GM04504 (cell line): ENCODE measurements around the gene SMIM21.

ENCODE experiments used
- DNase-seq: peaks from one replicate; pipeline ENCODE4 v3.0.0-alpha.2; 2012; ENCODE audit warnings: low read depth

Gene SMIM21

DNA sequence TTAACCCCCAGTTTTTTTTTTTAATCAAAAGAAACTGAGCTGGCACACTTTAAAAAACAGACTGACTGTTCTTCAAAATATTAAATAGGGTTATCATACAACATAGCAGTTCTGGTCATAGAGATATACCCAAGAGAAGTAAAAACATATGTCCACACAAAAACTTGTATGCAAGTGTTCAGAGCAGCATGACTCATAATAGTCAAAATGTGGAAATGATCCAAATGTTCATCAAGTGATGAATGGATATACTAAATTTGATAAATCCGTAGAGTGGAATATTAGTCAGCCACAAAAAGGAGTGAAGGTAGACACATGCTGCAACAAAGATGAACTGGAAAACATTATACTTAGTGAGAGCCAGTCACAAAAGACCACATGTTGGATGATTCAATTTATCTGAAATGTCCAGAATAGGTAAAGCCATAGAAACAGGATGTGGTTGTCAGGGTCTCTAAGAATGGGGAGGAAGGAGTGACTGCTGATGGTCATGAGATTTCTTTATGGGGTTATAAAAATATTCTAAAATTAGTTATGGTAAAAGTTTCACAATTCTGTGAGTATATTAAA is 5.1 kb downstream of the SMIM21 start:
- DNase-seq: no peak

GRCh38 chr18:75421656-75422055 is 5.8 kb downstream of the SMIM21 start:
- DNase-seq: no peak

GRCh38 chr18:75418293-75419005 is 9.1 kb downstream of the SMIM21 start:
- DNase-seq: no peak

- no peak for DNase-seq
Observed at GRCh38 chr18:75410611-75411010, 16.9 kb downstream of the SMIM21 start.

GRCh38 chr18:75409806-75410205 is 17.7 kb downstream of the SMIM21 start:
- no peak for DNase-seq

DNA sequence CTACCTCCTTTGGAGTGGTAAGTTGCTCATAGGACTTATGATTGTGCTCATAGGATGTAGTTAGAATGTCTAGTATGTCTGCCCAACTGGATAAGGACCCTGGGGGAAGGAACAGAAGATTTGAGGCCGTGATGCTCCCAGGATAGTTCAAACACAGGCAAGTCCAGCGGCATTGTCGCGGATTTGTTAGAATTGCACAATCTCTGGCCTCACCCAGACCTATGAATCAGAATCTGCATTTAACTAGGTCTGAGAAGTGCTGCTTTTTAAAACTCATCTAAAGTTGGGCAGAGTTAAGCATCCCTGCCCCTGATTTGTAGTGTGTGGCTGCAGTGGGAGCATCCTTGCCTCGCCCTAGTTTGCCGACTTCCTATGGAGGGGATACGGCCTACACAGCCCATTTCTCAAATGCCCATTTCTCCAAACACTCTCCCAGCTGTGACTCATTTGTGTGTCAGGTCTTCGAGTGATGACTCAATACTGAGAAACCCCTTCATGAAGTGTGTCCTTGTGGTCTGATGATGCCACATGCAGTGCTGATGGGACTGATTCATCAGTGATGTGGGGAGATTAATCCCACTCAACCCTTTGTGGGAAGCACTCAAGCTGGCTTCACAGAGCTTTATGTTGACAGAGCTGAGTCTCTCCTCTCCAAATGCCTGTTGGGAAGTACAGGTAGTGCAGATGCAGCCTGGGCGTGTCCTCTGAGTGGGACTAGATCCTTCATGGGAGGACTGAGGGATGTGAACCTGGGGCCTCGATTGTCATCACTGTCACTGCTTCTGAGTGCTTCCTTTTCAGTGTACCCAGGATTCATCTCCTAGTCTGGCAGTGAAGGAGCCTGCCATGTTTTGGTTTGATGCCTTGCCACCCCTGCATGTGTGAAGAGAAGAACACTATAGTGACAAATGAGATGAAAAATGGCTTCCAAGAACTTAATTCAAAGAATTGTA is 18.7 kb downstream of the SMIM21 start:
- peak; percentile 91 for DNase-seq

- DNase-seq: peak; percentile 10
Observed at GRCh38 chr18:75407468-75408437, 19.8 kb downstream of the SMIM21 start.

- DNase-seq: no peak
Observed at GRCh38 chr18:75406491-75407445, 20.7 kb downstream of the SMIM21 start.

GRCh38 chr18:75405351-75405750 is 22.2 kb downstream of the SMIM21 start:
- no peak for DNase-seq

DNA sequence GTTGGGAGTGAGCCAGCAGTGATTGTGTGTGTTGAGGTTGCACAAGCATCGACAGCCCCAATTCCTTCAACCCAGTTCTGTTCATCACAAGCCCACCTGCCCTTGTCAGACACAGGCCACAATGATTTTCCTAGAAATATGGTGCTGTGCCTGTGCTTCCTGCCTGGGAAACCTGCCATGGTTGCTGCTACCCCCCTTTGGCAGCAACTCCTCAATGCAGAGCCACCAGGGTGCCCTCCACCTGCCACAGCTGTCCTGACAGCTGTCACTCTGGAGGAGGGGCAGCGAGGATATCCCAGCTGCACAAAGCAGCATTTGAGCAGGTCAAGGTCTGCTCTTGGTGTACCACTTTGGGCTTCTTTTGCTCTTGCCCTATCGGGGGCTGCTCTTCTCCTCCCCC is 27.1 kb downstream of the SMIM21 start:
- DNase-seq: no peak

- no peak for DNase-seq
Observed at GRCh38 chr18:75395137-75395536, 32.4 kb downstream of the SMIM21 start.

- DNase-seq: peak; percentile 60
Observed at GRCh38 chr18:75393721-75394120, 33.8 kb downstream of the SMIM21 start.

GRCh38 chr18:75392226-75392578 is 35.3 kb downstream of the SMIM21 start:
- DNase-seq: no peak

DNA sequence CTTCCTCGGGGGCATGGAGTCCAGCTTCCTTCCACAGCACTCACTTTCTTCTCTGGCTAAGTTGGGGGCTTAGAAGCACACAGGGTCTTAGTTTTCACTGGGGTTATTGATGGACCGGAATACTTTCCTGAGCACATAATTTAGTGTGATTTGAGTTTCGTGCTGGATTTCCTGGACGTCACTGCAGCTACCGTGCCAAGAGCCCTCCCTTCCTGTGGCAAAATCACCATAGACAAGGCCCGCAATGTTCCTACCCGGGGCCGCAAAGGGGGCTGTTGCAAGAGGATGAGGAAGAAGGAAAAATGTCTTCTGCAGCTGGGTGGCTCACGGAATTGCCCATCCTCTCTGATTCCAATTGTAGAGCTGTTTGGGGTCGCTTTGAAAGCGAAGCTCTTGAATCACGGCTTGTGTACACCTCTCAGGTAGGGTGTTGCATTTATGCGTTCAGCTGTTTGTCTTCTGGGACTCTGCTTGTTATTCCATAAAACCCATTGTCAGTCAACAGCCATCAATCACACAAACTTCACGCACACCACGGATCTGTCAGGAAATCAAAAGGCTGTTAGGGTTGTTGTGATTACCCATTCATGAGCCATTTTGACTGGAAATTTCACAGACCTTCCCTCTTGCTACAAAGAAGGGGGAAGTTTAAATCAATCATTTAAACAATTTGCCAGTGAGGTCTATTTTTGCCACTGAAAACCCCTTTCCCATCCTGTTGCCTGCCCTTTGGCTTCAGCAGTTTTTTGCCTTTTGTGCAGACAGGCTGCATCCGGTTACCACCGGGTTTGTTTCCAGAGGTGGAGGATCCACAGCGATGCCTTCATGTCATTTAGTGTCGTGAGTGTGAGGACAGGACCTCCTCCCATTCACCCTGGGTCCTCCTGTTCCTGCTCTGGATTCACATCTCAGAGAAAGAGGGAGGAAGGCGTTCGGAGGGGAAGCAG is 36.0 kb downstream of the SMIM21 start:
- no peak for DNase-seq

DNA sequence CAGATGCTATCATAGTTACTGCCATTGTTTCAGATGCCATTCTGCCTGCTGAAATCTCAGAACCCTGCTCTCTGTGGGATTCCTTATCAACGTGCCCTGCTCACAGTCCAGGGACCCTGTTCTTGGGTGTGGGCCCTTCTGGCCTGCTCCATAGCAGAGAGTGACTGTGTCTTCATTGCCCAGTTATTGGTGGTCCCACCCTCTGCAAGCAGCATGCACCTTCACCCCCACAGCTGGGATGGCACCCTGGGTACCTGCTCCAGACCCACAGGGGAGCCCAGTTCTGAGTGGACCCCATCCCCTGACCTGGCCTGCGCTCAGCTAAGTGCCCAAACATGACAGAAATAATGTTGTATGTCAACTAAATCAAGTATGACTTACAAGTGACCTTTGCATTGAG is 36.6 kb downstream of the SMIM21 start:
- no peak for DNase-seq

DNA sequence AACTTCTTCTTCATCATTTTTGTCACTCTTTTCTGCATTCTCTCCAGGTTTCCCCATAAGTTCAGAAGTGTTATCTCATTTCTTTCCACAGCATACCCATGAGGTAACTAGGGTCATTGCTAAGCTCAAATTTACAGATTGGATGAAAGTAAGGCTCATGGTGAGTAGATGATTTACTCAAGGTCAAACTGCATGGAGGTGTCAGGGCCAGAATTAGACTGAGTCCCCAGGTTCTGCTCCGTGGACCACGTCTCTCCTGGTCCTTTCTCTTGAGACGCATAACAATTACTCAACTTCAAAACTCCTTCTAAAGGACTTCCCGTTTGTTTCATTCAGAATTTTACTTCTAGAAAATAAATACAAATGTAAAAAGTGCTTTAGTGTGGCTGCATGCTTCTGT is 43.4 kb downstream of the SMIM21 start:
- no peak for DNase-seq

DNA sequence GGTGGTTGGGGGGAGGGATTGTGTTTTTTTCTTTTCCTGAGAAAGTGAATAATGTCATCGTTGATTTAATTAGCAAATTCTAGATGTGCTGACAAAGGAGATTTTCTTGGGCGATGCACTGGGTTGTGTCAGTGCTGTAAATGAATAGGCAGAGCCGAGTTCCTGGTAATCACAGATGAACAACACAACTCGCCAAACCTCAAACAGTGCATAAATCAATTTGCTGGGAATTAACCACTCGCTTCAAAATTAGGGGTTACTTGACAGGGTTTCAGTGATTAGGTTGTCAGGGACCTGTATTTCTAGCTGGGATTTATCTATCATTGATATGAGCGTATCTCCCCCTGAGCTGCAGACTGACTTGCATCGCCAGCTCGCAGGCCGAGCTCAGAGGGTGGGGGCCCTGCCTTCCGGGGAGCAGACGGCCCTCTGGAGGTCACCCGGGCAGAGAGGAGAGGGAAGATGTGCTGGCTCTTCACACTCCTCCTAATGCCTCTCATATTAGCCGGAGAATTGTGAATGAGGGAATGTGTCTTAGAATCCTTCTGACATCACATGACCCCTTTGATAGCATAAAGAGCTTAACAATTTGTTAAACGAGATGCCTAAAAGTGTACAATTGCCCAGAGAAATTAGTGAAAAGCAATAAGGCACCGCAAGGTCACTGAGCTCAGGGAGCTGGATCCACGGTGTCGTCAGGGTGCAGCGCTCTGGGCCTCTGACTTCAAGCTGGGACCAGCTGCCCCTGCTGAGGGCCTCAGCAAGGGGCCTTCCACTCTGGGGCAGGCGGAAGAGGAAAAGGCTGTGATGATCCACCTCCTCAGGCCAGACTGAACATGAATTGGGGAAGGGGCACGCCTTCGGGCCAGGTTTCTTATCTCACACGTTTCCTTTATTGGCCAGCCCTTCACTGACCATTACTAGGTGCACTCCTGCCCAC is 48.9 kb downstream of the SMIM21 start:
- no peak for DNase-seq

DNA sequence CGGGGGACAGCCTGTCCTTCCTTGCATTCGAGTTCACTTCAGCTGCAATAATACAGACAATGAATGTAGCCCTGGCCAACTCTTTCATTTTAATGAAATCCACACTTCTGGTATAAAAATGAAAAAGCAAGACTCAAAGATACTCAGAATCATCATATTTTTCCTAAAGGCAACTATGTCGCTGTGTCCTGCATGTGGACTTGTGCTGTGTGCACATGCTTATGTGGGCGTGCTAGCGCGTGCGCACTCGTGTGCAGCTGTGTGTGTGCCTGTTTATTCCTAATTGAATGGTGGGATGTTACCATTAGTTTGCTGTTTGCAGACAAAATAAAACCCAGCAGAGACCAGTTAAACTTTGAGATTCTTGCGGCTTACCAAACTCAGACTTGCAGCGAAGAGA is 49.6 kb downstream of the SMIM21 start:
- no peak for DNase-seq
